ENCODE measurements around the gene ARHGDIG.
A peak's percentile ranks its signal among the peaks of the same experiment; 100 is the strongest.
"Not testable (repeated sequence)": the region's sequence is repeated elsewhere in the genome, so short reads cannot be mapped to it uniquely, and the experiment has no call there.

The ARHGDIG gene

GRCh38 chr16:301950-302349 is 21.6 kb downstream of the ARHGDIG start:
- no peak for DNase-seq

DNA sequence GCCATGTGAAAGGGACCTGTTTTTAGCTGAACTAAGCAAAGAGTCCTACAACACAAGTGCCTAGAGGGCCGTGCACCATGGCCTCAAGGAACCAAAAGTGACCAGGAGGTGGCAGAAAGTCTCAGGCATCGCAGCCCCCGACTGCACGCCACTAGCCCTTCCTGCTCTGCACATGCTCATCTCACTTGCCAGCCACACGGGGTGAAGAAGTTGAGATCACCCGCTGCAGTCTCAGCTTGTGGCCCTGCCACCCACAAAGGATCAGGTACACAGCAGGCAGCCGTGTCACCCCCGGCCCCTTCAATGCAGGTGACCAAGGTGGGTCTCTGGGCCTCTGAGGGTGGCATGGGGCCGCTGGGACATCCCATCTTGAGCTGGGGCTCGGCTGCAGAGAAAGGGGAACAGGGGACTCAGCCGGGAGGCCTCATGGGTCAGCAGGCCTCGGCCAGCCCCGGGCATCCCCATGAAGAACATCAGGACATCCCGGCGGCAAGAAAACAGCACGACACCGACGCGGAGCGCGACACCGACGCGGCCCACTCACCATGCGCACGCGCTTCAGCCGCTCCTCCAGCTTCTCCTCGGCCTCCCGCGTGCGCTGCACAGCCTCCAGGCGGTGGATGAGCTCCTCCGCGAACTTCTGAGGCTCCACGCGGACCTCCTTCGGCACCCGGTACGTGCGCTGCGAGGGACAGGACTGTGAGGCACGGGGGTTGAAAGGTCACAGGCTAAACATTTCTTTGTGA is 23.5 kb downstream of the ARHGDIG start:
- no peak for DNase-seq

DNA sequence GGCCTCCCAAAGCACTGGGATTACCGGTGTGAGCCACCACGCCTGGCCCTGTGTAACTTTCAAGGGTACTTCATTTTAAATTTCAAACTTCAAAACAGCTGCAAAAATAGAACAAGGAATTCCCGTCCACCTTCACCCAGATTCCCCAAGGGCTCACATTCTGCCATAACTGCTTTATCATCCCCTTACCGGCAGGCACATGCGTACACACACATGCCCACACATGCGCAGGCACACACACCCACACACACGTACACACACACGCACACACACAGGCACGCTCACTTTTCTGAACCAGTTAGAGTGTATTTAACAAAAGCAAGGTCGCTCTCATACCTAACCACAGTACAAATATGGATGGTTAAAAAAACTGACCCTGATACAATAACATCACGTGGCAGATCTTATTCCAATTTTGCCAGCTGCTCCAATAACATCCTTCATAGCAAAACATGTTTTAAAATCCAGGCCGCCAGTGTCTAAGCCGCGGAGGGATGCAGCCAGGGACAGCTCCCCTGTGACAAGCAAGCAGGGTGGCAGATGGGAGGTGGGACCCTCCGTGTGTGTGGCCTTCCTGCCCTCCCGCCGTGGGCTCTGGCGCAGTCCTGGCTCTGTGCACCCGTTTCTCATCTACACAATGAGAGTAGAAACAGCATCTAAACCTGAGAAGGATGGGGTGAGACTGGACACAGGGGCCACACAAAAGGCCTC is 25.7 kb downstream of the ARHGDIG start:
- no peak for DNase-seq

DNA sequence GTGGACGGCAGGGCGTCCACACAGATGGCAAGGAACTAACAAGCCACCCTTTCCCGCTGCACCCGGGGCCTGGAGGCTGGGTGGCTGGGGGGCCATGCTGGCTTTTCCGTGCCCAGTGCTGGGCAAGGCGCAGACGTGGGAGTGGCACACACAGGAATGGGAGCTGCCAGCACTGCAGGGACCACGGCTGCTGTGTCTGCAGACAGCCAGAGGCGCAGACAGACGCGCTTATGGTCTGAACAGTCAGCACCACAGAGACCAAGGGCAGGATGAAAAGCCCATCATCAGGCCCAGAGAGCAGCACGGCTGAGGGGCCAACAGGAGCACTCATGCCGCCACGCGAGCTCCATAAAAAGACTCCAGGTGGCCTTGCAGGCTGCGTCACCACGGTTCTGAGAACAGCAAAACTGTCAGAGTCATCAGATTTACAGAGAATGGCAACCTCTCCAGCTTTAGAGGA is 26.6 kb downstream of the ARHGDIG start:
- DNase-seq = peak; percentile 46

DNA sequence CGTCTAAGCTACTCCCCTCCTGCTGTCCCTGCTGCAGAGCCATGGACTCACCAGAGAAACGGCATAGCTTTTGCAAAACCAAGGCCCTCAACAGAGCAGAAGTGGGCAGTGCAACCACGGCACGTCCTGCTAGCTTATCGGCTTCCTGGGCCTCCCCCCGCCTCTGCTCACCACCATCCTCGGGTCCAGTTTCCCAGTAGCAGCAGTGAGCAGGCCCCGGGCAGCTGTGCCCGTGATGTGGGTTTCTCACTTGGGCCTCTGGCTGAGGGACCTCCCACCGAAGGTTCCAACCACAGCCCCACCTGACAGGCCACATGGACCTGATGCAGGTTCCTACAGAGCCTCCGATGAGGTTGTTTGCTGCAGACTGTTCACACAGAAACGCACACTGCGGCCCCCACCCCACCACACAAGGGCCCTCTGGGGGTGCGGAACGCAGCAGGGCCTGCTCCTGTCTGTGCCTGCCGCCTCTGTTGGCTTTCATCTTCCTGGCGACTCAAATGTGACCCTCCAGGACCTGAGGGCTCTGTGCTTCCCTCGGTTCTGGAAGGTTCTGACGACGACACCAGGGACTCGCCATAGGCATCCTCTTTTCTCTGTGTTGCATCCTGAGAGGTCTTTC is 27.4 kb downstream of the ARHGDIG start:
- no peak for DNase-seq

DNA sequence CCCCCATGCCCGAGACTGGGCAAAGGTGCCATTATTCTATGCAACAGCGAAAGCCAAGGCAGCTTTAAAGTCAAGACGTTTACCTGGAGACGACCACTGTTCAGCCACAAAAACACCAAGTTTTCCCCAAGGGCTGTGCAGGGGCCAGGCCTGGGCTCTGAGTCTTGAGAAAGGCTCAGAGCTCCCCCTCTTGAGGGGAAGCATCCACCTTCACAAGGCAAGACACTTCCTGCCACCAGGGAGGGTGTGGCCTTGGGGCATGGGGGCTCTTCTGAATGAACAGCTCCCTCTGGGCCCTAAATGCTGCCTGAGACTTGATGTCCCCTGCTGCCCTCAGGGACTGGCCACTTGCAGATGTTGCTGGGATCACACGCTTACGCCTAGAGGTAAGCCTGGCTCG is 29.1 kb downstream of the ARHGDIG start:
- DNase-seq = no peak

- DNase-seq = no peak
Measured at GRCh38 chr16:311725-312124, 31.3 kb downstream of the ARHGDIG start.

DNA sequence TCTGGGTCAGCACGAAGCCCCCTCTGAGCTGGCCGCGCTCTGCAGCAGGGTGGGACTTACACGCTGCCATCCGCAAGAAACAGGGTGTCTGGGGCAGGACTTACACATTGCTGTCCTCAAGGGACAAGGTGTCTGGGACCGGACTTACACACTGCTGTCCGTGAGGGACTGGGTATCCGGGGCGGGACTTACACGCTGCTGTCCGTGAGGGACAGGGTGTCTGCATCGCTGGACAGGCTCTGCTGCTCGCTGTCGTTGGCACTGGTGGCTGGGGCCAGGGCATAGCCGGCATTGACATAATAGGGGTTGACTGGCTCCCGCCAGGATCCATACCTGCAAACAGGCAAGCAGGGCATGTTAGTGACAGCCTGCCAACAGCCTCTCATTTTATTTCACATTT is 34.0 kb downstream of the ARHGDIG start:
- DNase-seq = no peak

DNA sequence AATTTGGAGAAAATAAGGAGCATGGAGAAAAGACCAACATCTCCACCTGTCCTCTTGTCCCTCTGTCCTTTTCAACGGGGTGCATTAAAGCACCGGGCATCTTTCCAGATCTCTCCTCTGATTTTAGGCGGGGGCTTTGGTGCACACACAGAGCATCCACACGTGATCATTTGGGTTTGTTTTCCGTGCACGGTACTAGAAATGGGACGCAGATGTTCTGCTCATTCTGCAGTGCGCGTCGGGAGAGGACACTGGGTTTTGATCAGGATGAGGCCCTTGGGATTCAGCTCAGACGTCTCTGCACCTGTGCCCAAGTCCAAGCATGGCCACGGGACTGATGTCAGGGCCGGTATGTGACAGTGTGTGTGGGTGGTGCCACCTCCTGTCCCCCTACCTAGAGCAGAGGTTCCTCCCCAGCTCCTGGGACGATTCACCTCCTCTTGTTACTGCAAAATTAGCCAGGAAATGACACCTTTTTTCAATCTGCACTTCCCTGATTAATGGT is 34.5 kb downstream of the ARHGDIG start:
- DNase-seq = peak; percentile 14

GRCh38 chr16:316741-317464 is 36.5 kb downstream of the ARHGDIG start:
- no peak for DNase-seq

GRCh38 chr16:317583-317982 is 37.2 kb downstream of the ARHGDIG start:
- DNase-seq = no peak

DNA sequence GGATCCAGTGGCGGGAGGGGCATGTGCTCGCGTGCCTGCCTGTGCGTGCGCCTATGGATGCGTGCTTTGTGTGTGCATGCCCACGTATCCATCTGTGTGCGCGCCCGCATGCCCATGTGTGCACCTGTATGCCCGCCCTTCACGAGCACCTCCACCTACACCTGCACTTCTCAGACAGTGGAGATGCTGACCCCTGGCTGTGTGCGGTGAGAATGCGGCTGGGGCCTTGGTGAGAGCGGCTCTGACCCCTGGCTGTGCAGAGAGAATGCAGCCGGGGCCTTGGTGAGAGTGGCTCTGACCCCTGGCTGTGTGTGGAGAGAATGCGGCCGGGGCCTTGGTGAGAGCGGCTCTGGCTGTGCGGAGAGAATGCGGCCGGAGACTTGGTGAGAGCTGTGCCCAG is 38.2 kb downstream of the ARHGDIG start:
- no peak for DNase-seq

DNA sequence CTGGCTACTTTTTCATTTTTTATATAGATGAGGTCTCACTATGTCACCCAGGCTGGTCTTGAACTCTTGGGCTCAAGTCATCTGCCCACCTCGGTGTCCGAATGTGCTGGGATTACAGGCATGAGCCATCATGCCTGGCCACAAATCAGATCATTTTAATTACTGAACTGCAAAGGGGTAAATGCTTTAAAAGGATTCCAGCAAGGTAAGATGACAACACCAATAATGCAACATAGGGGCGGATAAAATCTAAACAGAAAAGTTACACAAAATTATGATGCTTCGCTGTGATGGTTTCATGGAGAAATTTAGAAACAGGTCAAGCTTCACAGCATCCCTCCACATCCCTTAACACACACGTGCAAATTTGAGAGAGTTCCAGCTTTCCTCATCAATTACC is 39.8 kb downstream of the ARHGDIG start:
- no peak for DNase-seq

DNA sequence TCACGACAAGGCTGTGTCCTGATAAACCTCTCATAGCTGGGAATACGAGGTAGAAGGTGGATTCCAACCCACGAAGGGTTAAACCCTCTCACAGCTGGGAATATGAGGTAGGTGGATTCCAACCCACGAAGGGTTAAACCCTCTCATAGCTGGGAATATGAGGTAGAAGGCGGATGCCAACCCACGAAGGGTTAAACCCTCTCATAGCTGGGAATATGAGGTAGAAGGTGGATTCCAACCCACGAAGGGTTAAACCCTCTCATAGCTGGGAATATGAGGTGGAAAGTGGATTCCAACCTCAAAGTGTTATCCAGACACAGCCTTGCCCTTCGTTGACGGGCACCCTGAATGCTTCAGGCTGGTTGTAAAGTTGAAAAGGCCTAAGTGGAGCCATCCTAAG is 41.1 kb downstream of the ARHGDIG start:
- no peak for DNase-seq

DNA sequence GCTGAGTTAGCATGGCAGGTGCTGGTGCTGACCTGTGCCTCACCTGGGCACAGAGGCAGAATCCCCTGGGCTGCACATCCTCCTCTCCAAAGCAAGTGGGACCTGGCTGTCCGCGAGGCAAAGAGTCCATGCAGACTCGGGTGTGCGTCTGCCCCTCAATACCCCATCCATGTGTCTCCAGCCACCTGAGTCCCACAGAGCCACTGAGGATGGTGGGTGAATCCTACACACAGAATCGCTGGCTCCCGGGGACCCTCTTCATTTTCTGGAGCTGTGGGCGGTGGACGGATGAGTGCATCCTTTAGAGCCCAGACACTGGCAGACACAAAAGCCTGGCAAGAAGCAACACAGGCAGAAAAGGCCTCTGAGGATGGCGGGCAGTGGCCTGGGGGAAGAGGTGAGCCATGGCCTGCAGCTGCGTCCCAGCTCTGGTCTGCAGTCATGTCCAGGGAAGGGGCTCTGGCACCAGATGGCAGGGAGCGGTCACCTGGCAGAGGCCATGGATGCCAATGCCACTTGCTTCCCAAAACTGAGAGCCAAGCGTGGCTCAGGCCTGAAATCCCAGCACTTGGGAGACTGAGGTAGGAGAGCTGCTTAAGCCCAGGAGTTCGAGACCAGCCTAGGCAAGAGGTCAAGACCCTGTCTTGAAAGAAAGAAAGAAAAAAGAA is 42.2 kb downstream of the ARHGDIG start:
- DNase-seq = no peak

- no peak for DNase-seq
Measured at GRCh38 chr16:324201-324450, 43.7 kb downstream of the ARHGDIG start.

GRCh38 chr16:324451-325334 is 44.3 kb downstream of the ARHGDIG start:
- DNase-seq = peak; percentile 27

DNA sequence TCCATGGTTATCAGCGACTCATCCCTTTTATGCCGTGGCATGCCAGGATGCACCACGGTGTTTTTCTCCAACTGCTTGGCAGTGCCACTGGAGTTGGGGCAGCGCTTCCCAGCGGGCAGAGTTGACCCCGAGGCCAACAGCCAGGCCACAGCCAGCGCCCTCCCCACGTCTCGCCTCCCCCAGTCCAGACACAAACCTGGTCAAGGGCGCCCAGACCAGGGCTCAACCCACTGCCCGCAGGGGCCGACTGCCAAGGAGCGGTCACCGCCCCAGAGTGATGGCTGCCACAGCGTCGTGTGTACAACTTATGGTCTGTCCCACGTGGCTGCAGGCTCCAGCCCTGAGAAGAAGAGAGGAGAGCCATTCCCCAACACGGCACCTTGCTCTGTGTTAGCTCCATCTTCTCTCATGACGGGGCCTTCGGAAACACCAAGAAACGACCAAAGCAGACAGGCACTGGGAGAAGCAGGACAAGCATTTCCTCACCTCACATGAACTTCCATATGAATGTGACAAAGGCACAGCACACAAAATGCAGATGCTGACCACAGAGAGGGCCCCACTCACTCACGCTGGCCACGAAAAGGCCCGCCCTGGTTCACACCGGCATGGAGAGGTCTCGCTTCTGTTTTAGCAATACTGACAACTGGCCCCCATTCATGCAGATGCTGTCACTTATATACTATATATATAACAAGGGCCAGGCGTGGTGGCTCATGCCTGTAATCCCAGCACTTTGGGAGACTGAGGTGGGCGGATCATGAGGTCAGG is 45.2 kb downstream of the ARHGDIG start:
- no peak for DNase-seq

- no peak for DNase-seq
Measured at GRCh38 chr16:330741-331140, 50.4 kb downstream of the ARHGDIG start.

- DNase-seq = not testable (repeated sequence)
Measured at GRCh38 chr16:331181-331814, 50.9 kb downstream of the ARHGDIG start.

All from DMS153 (cell line).